Measurements from ENCODE around the gene SEC14L6.

DNA sequence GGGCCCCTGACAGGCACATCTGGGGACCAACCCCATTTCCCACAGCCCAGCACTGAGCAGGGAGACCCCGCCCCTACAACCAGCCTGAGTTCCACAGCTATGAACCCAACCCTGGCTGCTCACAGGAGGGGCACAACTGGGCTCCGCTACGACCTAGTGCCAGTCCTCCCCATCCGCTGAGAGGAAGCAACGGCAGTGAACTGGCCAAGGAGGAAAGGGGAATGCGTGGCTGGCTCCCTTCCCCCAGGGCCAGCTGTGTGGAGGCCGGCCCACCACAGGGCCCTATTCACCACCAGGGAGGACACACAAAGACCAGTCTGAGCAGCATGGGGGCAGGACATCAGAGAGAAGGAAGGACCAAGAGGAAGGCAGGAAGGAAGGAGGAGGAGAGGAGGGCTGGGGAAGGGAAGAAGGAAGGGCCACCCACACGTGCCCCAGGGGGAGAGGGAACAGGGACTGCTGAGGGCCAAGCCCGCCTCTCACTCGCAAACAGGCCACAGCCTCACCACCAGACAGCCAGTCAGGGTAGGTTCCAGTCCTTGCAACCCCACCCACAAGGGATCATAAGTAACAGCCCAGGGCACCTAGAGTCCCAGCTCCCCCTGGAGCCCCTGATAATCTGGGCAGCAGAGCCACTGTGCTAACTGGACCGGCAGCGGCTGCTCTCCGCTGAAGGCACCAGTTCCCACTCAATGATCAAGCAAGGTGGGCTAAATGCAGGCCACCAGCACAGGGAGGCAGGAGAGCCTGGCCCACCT lies 36.4 kb upstream of the SEC14L6 start:
- TF ChIP-seq, protein P1, sequence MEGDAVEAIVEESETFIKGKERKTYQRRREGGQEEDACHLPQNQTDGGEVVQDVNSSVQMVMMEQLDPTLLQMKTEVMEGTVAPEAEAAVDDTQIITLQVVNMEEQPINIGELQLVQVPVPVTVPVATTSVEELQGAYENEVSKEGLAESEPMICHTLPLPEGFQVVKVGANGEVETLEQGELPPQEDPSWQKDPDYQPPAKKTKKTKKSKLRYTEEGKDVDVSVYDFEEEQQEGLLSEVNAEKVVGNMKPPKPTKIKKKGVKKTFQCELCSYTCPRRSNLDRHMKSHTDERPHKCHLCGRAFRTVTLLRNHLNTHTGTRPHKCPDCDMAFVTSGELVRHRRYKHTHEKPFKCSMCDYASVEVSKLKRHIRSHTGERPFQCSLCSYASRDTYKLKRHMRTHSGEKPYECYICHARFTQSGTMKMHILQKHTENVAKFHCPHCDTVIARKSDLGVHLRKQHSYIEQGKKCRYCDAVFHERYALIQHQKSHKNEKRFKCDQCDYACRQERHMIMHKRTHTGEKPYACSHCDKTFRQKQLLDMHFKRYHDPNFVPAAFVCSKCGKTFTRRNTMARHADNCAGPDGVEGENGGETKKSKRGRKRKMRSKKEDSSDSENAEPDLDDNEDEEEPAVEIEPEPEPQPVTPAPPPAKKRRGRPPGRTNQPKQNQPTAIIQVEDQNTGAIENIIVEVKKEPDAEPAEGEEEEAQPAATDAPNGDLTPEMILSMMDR (IDR thresholded peaks at IDR 0.05; ENCODE audit: low read length): no peak
- no peak for TF ChIP-seq EZH2phosphoT487 (IDR thresholded peaks at IDR 0.05; ENCODE audit: low read length)
- TF ChIP-seq EZH2 (optimal IDR thresholded peaks at IDR 0.05; ENCODE audit: low read depth, low read length): no peak
